GM18951 (cell line): ENCODE measurements around the gene CUL3.

Source experiments
- POLR2A ChIP-seq: IDR thresholded peaks from 4 replicates; pipeline ENCODE4 v1.6.1; 2011; ENCODE audit warnings: mild to moderate bottlenecking; ENCODE audit not compliant: insufficient read length, insufficient read depth; ENCODE audit errors: extremely low read depth
- in situ Hi-C: fragments of 300-500 bp; cut with MboI; formaldehyde crosslinking; loops from one replicate; pipeline ENCODE4 v1.12.0; 2022; ENCODE audit warnings: low sequenced_read_pairs, mixed read lengths, inconsistent platforms; ENCODE audit not compliant: unreplicated experiment

CUL3 gene

GRCh38 chr2:224457408-224458096 is 127.6 kb downstream of the CUL3 start:
- in situ Hi-C loops = no loop called here
- no peak for TF ChIP-seq POLR2A

GRCh38 chr2:224453892-224454291 is 131.3 kb downstream of the CUL3 start:
- no peak for TF ChIP-seq POLR2A
- in situ Hi-C loops = no loop called here

GRCh38 chr2:224449212-224450147 is 135.7 kb downstream of the CUL3 start:
- TF ChIP-seq POLR2A = no peak
- in situ Hi-C loops = no loop called here

- in situ Hi-C loops = no loop called here
- no peak for TF ChIP-seq POLR2A
These were observed 136.9 kb downstream of the CUL3 start for GRCh38 chr2:224448236-224448635.

- TF ChIP-seq POLR2A = no peak
- in situ Hi-C loops = no loop called here
These were observed 140.4 kb downstream of the CUL3 start for GRCh38 chr2:224444783-224445182.

GRCh38 chr2:224444021-224444420 is 141.1 kb downstream of the CUL3 start:
- in situ Hi-C loops = no loop called here

GRCh38 chr2:224442071-224442967 is 142.8 kb downstream of the CUL3 start:
- in situ Hi-C loops = no loop called here

More at GRCh38 chr2:224444021-224444420, 141.1 kb downstream of the CUL3 start:
- TF ChIP-seq POLR2A = no peak

GRCh38 chr2:224440988-224441387 is 144.2 kb downstream of the CUL3 start:
- TF ChIP-seq POLR2A = no peak
- in situ Hi-C loops = no loop called here

More at GRCh38 chr2:224442071-224442967, 142.8 kb downstream of the CUL3 start:
- TF ChIP-seq POLR2A = no peak

- TF ChIP-seq POLR2A = no peak
- in situ Hi-C loops = no loop called here
These were observed 146.4 kb downstream of the CUL3 start for GRCh38 chr2:224438726-224439125.

- no peak for TF ChIP-seq POLR2A
- in situ Hi-C loops = no loop called here
These were observed 148.5 kb downstream of the CUL3 start for GRCh38 chr2:224436634-224437033.

GRCh38 chr2:224434618-224435017 is 150.5 kb downstream of the CUL3 start:
- no peak for TF ChIP-seq POLR2A

GRCh38 chr2:224433442-224433841 is 151.7 kb downstream of the CUL3 start:
- in situ Hi-C loops = no loop called here
- no peak for TF ChIP-seq POLR2A

More at GRCh38 chr2:224434618-224435017, 150.5 kb downstream of the CUL3 start:
- in situ Hi-C loops = no loop called here
